Activated CD8-positive, alpha-beta T cell treated with anti-CD3 and anti-CD28 coated beads for 36 hours (primary cell): Measurements from ENCODE around the gene INTS3. TPM values are rescaled to one million over a fixed set of nuclear protein-coding genes. Genes with fewer than 3 reads are reported as not detected.

Source experiments
- ATAC-seq: fragments of 200-7000 bp; cut with Tn5 transposase; one replicate; pipeline ENCODE4 v1.10.0; 2021; ENCODE audit warnings: mild to moderate bottlenecking, moderate library complexity
- CTCF ChIA-PET: fragments of 350-600 bp; sonication (Branson Sonifier 250); formaldehyde crosslinking; loops from one replicate; lab custom pipeline; 2021; ENCODE audit warnings: antibody characterized with exemption; lab: Charles Lee
- POLR2A ChIA-PET: fragments of 350-600 bp; sonication (Branson Sonifier 250); formaldehyde crosslinking; loops from one replicate; lab custom pipeline; 2021; ENCODE audit warnings: antibody characterized with exemption; lab: Charles Lee
- DNase-seq: peaks from one replicate; pipeline ENCODE4 v3.0.0-alpha.2; 2020
- H3K27ac Mint-ChIP-seq: one replicate; pipeline ENCODE4 v1.8.0; 2021; ENCODE audit warnings: mild to moderate bottlenecking, mixed read lengths
- H3K27me3 Mint-ChIP-seq: one replicate; pipeline ENCODE4 v1.8.0; 2021; ENCODE audit warnings: mixed read lengths
- H3K36me3 Mint-ChIP-seq: one replicate; pipeline ENCODE4 v1.8.0; 2021; ENCODE audit warnings: low read depth, mixed read lengths
- H3K4me1 Mint-ChIP-seq: one replicate; pipeline ENCODE4 v1.8.0; 2021; ENCODE audit warnings: low read depth, mixed read lengths
- H3K4me3 Mint-ChIP-seq: one replicate; pipeline ENCODE4 v1.8.0; 2021; ENCODE audit warnings: mild to moderate bottlenecking, moderate library complexity, mixed read lengths
- H3K9me3 Mint-ChIP-seq: one replicate; pipeline ENCODE4 v1.8.0; 2021; ENCODE audit warnings: mixed read lengths
- intact Hi-C: fragments of 100-400 bp; cut with micrococcal nuclease; formaldehyde crosslinking; loops from one replicate; pipeline ENCODE4 v1.10.0; 2022
- total RNA-seq, 2 experiments: library from RNA; stranded (reverse); gene quantifications; one replicate each; pipeline ENCODE4 v1.2.3, GENCODE V29; 2021
- TF ChIP-seq, protein P1 (sequence below): fragments of 200-600 bp; IDR thresholded peaks from one replicate; pipeline ENCODE4 v1.8.0; 2022; ENCODE audit warnings: antibody characterized with exemption, mild to moderate bottlenecking

INTS3 gene
- total RNA-seq, 2 experiments from 2014 or later: 45.0 to 45.5 TPM

DNA sequence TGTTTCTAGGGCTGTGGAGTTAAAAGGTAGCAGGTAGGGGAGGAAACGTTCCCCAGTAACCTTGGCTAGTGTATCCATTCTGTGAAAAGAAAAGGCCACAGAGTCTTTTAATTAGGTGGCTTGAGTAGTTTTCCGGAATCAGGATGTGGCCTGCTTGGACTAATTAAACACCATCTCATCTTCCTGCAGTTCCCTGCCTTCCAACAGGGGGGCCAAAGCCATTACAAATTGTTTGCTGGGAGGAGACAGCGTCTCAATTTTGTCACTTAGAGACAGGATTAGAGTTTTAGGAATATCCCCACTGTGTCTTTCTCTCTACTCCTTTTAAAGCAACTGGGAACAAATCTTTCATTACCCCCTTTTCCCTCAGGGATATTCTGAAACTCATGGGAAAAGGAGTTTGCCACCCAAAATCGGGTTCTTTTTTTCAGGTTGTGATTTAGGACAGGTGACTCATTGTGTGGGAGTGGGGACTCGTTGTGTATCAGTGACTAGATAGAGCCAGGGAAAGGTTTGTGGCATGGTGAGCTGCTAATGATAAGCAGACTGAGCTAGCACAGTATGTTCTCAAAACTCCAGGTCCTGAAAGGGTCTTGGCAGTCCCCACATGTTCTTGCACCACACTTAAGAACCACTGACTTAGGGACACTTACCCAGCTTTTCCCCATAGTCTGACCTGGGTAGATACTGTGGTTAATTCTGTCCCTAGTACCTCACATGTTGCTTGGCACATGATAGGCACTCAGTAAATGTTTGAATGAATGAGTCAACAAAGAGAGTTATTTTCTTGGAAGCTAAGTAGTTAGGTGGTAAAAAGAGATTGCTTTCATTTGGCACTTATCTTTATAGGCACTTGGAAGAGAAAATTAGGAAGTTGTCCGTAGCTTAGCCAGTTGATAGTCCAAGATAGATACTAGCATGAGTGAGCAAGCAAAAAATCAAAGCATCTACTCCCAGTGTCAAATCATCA lies 22.5 kb downstream of the INTS3 start:
- DNase-seq (no peak), ATAC-seq (no peak)
- H3K27ac Mint-ChIP-seq: no peak overlapping the region
- intact Hi-C loops: no loop called here
- peaks cover 5% of the 10 kb centered on the region for H3K4me1 Mint-ChIP-seq
- H3K27me3 Mint-ChIP-seq: no peaks in the 10 kb centered on the region
- H3K9me3 Mint-ChIP-seq: no peaks in the 10 kb centered on the region
- ChIA-PET CTCF (interaction anchor here (0.8 to 5.2 kb wide), 10 partner anchors 14 to 351 kb away, joined by 3 to 40 read pairs (median 4); partner anchors contain the start of genes ILF2, INTS3, NPR1 and SLC27A3), POLR2A (interaction anchor here (1.1 to 1.2 kb wide), 2 partner anchors 21 to 71 kb away, joined by 3 read pairs; no protein-coding TSS in a partner anchor)
- peaks cover 52% of the 10 kb centered on the region for H3K36me3 Mint-ChIP-seq
- TF ChIP-seq, protein P1, sequence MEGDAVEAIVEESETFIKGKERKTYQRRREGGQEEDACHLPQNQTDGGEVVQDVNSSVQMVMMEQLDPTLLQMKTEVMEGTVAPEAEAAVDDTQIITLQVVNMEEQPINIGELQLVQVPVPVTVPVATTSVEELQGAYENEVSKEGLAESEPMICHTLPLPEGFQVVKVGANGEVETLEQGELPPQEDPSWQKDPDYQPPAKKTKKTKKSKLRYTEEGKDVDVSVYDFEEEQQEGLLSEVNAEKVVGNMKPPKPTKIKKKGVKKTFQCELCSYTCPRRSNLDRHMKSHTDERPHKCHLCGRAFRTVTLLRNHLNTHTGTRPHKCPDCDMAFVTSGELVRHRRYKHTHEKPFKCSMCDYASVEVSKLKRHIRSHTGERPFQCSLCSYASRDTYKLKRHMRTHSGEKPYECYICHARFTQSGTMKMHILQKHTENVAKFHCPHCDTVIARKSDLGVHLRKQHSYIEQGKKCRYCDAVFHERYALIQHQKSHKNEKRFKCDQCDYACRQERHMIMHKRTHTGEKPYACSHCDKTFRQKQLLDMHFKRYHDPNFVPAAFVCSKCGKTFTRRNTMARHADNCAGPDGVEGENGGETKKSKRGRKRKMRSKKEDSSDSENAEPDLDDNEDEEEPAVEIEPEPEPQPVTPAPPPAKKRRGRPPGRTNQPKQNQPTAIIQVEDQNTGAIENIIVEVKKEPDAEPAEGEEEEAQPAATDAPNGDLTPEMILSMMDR: no peak
- no peak overlapping the region for H3K4me3 Mint-ChIP-seq

- POLR2A ChIA-PET: interaction anchor here (0.6 to 1.3 kb wide), 4 partner anchors 12 to 221 kb away, joined by 3 to 4 read pairs (median 3); no protein-coding TSS in a partner anchor
- peaks cover 5% of the 10 kb centered on the region for H3K4me1 Mint-ChIP-seq
- CTCF ChIA-PET: interaction anchor here (1.5 to 5.2 kb wide), 2 partner anchors 74 to 241 kb away, joined by 5 to 40 read pairs; partner anchors contain the start of gene NPR1
- H3K4me3 Mint-ChIP-seq: no peak overlapping the region
- no peaks in the 10 kb centered on the region for H3K27me3 Mint-ChIP-seq
- intact Hi-C loops: no loop called here
- TF ChIP-seq, protein P1: no peak
- DNase-seq: no peak
- H3K36me3 Mint-ChIP-seq: peaks cover 53% of the 10 kb centered on the region
- H3K27ac Mint-ChIP-seq: no peak overlapping the region
- ATAC-seq: no peak
- no peaks in the 10 kb centered on the region for H3K9me3 Mint-ChIP-seq
Measured at GRCh38 chr1:153752072-153752471, 24.2 kb downstream of the INTS3 start.

- ChIA-PET CTCF (interaction anchor here (1.5 to 5.2 kb wide), 2 partner anchors 75 to 242 kb away, joined by 5 to 40 read pairs; partner anchors contain the start of gene NPR1), POLR2A (interaction anchor here (0.9 to 1.3 kb wide), 4 partner anchors 11 to 221 kb away, joined by 3 read pairs; partner anchors contain the start of gene NPR1)
- peaks cover 51% of the 10 kb centered on the region for H3K36me3 Mint-ChIP-seq
- H3K4me1 Mint-ChIP-seq: peaks cover 5% of the 10 kb centered on the region
- intact Hi-C loops: no loop called here
- TF ChIP-seq, protein P1: no peak
- H3K27ac Mint-ChIP-seq: no peak overlapping the region
- DNase-seq (no peak), ATAC-seq (no peak)
- H3K9me3 Mint-ChIP-seq: no peaks in the 10 kb centered on the region
- no peak overlapping the region for H3K4me3 Mint-ChIP-seq
- no peaks in the 10 kb centered on the region for H3K27me3 Mint-ChIP-seq
Measured at GRCh38 chr1:153752571-153753195, 24.8 kb downstream of the INTS3 start.

GRCh38 chr1:153754266-153754665 lies 26.4 kb downstream of the INTS3 start:
- Mint-ChIP-seq H3K36me3 (peaks cover 45% of the 10 kb centered on the region), H3K9me3 (no peaks in the 10 kb centered on the region), H3K27me3 (no peaks in the 10 kb centered on the region), H3K4me1 (peaks cover 4% of the 10 kb centered on the region), H3K27ac (no peak overlapping the region), H3K4me3 (no peak overlapping the region)
- TF ChIP-seq, protein P1: no peak
- ChIA-PET POLR2A (interaction anchor here (1.4 kb wide), 1 partner anchor 21 kb away, joined by 3 read pairs; the partner anchor contains the start of gene SLC27A3), CTCF (interaction anchor here (1.0 to 2.5 kb wide), 5 partner anchors 28 to 259 kb away, joined by 3 to 8 read pairs (median 4); partner anchors contain the start of gene NPR1)
- DNase-seq: no peak
- ATAC-seq: no peak
- intact Hi-C loops: no loop called here
